HG02943 (cell line): ENCODE measurements around the gene CIC.

ENCODE experiments used
- ATAC-seq: cut with Tn5 transposase; IDR thresholded peaks from one replicate; pipeline ENCODE4 v1.9.1; 2021; ENCODE audit warnings: mild to moderate bottlenecking, low read depth, moderate library complexity; ENCODE audit not compliant: unreplicated experiment

CIC gene

GRCh38 chr19:42242512-42243409 lies 26.3 kb upstream of the CIC start, which contains the start of gene GSK3A:
TSS of gene GSK3A (minus strand) at chr19:42242602. CDS start at chr19:42242465, 137 bp downstream.
- ATAC-seq: peak; percentile 57

DNA sequence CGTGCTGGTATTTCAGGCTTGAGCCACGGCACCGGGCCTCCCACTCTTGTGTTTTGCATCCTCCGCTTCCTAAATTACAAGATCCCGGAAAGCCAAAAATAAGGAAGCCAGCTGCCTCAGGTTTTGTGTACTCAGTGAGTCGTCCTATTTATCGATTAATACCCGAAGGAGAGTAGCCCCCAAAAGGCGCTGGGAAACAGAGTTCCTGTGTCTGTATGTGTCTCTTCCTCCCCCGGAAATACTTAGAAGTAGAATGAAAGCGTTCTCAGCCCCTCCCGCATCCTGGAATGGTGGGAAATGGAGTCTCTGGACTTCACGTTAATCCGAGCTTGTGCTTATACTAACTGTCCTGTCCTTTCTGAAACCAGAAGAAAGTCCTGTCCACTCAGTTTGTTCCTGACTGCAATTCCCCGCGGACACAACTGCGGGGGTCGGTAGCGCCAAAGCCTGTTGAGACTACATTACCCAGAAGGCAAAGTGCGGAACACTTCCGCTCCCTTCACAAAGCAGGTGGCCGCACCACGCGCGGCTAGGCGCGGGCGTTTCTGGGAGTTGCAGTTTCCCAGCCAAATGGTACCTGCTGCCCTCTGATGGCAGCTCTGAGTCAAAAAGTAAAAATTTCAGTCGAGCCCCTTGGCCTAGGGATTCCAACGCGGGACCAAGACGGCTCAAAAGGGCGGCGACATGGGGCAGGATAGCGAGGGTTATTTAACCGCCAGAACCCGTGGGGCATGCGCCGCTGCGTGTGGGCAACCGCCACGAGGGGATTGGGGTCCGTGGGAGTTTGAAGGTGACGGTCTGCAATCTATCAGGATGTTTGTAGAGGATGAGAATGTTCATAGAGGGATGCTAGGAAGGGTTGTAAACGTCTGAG lies 24.5 kb upstream of the CIC start:
- peak; percentile 26 for ATAC-seq

DNA sequence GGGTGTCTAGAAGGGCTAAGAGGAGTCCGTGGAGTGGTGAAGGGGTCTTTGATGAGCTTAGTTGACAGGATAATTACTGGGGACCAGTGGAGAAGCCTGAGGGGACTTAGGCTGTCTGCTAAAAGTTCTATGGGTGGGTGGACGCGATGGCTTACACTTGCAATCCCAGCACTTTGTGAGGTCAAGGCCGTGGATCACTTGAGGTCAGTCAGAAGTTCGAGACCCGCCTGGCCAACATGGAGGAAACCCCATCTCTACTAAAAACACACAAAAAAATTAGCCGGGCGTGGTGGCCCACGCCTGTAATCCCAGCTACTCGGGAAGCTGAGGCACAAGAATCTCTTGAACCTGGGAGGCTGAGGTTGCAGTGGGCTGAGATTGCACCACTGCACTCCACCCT lies 23.8 kb upstream of the CIC start:
- ATAC-seq: no peak

GRCh38 chr19:42246143-42246921 lies 22.7 kb upstream of the CIC start:
- ATAC-seq: no peak

DNA sequence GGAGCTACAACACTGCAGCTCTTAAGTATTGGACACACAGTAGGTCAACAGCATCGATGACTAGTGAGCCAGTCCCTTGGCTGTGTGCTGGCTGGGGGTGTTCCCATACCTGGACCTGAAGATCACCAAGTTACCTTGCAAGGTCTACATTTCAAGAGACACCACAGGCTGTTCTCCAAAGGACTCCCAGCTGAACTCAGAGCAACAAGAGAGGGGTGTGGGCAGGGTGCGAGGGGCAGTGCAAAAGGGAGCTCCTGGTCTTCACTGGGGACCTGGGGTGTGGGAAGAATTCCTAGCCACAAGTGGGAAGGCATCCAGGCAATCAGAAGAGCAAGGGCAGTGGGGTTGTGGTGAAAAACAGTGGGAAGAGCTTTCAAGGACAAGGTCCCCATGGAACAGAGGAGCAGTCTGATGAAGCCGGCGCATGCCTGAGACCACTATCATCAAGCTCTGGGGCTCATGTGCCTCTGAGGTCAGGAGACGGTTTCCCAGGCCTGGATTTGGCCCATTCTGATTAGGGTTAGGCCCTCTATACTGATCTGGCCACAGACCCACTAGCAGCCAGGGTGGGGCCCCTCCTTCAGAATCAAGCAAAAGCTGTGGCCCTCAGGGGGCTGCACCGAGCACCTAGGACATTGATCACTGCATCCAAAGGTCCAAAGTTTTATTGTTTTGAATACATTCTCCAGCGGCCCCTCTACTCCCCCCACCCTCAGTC lies 22.0 kb upstream of the CIC start:
- ATAC-seq: no peak

DNA sequence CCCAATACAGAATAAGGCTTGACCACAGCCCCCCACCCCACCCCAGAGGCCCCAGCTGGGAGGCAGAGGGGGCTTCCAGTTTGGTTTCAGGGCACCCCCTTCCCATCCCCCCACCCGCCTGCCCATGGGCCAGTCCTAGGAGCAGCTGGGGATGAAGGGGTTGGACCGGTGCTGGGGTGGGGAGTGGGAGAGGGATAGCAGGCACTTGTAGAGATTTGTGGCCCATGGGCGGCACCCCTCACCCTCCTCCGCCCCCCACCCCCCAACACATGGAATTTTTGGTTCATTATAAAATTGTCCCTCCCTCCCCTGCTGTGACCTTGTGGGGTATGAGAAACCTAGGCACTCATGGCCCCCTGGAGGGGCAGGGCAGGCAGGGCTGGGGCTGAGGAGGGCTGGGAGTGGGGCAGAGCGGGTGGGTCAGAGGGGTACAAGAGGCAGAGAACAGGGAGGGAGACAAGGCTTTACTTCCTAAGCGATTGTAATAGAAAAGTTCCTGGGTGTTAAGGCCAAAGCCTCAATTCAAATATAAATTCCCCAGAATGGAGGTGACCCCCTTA lies 21.3 kb upstream of the CIC start:
- ATAC-seq: no peak

DNA sequence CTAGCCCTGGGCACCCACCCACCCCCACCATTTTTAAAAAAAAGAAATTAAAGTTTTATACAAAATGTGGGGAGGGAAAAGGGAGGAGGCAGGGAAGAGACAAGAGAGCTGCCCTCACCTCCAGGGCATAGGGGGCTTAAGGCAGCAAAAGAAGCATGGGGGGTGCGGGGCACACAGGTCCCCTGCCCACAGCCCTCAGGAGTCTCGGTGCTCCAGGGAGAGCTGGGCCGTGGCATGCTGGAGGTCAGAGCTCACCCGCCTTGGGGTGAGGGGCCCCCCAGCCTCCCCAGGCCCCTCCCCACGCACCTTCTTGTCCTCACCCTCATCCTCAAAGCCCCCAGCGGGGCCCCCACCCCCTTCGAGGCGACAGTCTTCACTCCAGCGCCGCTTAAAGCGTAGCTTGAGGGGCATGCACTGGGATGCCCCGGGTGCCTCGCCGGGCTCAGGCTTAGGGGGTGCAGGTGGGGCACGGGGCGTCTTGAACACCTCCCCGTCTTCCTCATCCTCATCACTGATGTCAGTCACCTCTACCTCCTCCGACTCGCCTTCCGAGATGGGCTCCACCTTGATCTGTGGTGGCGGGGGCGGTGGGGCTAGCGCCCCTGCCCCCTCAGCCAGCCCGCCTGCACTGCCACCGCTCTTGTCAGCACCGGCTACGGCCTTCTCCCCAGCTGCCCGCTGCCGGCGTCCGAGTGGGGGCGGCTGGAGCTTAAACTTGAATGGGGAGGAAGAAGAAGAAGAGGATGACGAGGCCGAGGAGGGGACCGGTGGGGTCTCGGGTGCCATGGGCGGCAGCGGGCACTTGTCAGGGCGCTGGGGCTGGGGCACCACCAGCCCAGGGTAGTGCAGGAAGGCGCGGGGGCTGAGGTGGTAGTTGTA lies 20.5 kb upstream of the CIC start:
- no peak for ATAC-seq

- no peak for ATAC-seq
These were observed 19.8 kb upstream of the CIC start for GRCh38 chr19:42249149-42249750.

- ATAC-seq: no peak
These were observed 19.3 kb upstream of the CIC start for GRCh38 chr19:42249769-42250168.

DNA sequence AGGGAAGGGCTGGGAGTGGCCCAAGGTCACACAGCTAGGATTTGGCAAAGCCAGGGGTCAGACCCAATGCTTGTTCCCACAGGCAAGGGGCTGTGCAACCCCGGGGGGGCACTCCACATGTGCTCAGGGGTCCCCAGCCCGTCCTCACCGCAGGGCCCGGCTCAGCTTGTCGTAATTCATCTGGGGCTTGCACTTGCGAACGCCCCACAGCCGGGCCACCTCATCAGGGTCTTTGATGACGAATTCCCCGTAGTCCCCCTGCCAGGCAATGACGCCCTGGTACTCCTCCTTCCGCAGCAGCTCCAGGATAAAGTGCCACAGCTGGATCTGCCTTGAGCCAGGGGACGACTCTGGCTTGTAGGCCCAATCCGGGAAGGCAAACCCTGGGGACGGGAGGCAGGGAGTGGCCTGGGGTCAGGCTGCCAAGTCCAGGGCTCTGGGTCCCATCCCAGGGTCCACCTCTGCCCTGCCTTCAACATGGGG lies 18.8 kb upstream of the CIC start:
- ATAC-seq: no peak

DNA sequence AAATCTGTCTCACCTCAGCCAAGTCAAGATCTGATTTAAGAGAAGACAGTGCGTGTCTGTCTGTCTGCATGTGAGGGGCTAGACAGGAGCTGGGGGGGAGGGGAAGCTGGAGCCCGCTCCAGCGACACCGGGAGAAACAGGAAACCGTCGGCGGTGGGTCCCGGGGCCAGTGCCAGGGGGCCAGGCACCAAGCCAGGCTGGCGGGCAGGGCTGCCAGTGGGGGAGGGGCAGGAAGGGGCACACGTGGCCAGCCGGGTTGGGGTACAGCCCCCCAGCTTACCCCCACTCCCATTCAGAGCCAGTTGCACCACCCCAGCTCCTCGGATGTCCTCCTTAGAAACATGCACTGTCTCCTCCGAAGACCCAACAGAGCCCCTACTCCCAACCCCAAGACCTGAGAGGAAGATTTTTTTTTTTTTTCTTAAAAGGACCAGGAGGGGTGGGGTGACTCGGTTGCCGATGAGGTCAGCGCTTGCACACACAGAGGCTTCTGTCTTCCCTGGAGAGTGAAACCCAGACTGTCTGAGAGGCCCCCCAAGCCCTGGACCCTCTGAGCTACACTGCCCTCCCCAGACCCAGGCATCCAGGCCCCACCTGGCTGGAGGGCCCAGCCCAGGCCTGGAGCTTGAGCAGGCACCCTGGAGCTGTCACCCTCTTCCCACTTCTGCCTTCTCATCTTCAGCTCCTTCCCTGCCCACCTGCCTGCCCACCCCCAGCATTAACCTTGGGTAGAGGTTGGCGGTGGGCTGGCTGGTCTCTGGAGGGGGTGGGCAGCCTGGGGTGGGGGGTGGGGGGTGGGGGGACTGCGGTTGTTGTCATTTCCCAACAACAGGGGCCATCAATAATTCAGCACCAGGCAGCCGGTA lies 18.2 kb upstream of the CIC start:
- ATAC-seq: no peak

GRCh38 chr19:42251572-42252358 lies 17.3 kb upstream of the CIC start:
- no peak for ATAC-seq

DNA sequence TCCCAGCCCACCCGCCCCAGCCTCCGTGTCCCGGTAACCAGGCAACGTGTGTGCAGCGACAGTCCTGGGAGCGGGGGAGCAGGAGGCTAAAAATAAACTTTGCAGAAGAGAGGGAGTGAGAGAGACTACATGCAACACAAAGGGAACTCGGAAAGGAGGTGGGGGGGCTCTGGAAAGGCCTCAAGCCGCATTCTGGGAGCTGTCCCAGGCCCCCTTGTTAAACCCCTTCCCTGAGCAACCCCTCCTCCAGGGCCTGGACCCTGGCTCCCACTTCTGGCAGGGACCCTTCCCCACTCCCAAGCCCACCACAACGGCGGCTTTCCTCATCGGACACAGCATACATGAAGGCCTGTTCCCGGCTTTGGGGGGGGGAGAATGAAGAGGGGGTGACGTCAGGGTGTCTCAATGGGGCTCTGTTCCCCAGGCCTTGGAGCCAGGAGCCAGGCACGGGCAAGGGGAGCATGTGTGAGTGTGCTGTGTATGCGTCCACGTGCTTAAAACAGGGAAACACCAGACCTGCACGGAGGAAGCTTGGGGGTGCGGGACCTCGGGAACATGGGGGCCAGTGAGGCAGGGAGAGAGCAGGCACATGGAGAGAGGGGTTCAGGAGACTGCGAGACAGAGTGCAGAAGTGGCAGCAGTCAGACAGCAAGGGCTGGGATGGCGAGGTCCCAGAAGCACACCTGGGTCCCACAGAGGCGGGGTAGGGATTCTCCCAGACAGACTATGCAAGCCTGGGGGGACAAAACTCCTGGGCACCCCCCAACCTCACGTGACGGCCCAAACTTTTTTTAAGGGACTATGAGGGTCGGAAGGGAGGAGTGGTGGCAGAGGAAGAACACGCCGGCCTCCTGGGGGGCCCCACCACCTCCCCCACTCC lies 16.4 kb upstream of the CIC start:
- ATAC-seq: no peak

DNA sequence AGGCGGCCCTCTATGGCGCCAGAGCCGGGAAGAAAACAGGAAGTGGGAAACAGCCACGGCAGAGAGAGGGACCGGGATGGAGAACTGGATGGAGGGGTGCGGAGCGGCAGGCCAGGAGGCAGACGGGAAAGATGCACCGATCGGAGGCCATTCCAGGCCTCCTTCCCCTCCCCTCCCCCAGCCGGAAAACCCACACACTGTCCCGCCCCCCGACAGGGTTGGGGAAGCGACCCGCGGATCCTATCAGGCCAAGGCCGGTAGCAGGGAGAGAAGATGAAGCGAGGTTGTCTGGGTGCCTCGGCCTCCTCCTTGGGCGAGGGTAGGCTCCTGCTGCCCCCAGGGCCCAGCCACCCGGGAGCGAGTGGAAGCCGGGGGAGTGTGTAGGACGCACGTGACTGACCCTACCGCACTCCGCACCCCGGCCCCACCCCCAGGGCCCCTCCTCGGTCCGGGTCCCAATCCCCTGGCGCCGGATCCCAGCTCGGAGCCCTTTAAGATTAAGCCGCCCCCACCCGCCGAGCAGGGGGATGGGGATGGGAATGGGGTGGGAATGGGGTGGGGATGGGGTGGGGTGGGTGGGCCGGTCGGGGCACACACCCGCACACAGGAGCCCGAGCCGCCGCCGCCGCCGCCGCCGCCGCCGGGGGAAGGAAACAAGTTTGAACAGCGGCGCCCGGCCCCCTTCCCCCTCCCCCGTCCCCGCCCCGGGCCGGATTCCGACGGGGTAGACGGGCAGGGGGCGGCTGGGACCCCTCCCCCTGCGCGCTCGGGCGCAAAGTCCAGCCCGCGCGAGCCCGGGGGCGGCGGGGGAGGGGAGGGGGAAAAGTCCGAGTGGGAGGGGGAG lies 15.6 kb upstream of the CIC start:
- no peak for ATAC-seq
